C4-2B (cell line): ENCODE measurements around the gene LRRC4C.

ENCODE experiments used
- H3K27ac ChIP-seq: fragments of 450-650 bp; 2 replicates; pipeline ENCODE4 v1.5.1; 2017
- CTCF ChIP-seq: fragments of 450-650 bp; conservative IDR thresholded peaks from 2 replicates; pipeline ENCODE4 v1.5.1; 2017; ENCODE audit warnings: mild to moderate bottlenecking
- ZFX ChIP-seq: fragments of 450-650 bp; IDR thresholded peaks from 2 replicates; pipeline ENCODE4 v1.6.1; 2017

LRRC4C gene

GRCh38 chr11:40842750-40843339, 616.6 kb downstream of the LRRC4C start:
- H3K27ac ChIP-seq: no peak overlapping the region
- TF ChIP-seq CTCF (no peak), ZFX (no peak)

- TF ChIP-seq CTCF: no peak
- no peak for TF ChIP-seq ZFX
- H3K27ac ChIP-seq: no peak overlapping the region
These were observed 618.2 kb downstream of the LRRC4C start for GRCh38 chr11:40841231-40841630.

GRCh38 chr11:40838181-40838683, 621.2 kb downstream of the LRRC4C start:
- no peak overlapping the region for H3K27ac ChIP-seq
- no peak for TF ChIP-seq CTCF
- TF ChIP-seq ZFX: no peak

- TF ChIP-seq ZFX (no peak), CTCF (no peak)
- H3K27ac ChIP-seq: no peak overlapping the region
These were observed 632.3 kb downstream of the LRRC4C start for GRCh38 chr11:40827116-40827515.

GRCh38 chr11:40826601-40827000, 632.9 kb downstream of the LRRC4C start:
- TF ChIP-seq ZFX (no peak), CTCF (no peak)
- no peak overlapping the region for H3K27ac ChIP-seq

- TF ChIP-seq CTCF (no peak), ZFX (no peak)
- no peak overlapping the region for H3K27ac ChIP-seq
These were observed 634.1 kb downstream of the LRRC4C start for GRCh38 chr11:40825201-40825834.

GRCh38 chr11:40819230-40819629, 640.2 kb downstream of the LRRC4C start:
- TF ChIP-seq CTCF: peak; percentile 35; the same call in 1 of the 2 replicates
- TF ChIP-seq ZFX: no peak
- H3K27ac ChIP-seq: no peak overlapping the region
